Measurements from ENCODE around the gene ANGPTL8.
A peak's percentile ranks its signal among the peaks of the same experiment; 100 is the strongest.

Gene ANGPTL8

GRCh38 chr19:11239377-11240000, at the start of gene ANGPTL8:
Gene ANGPTL8 (plus strand): TSS chr19:11239619. CDS start chr19:11239638, 19 bp downstream.
- no peak for DNase-seq

GRCh38 chr19:11190501-11190900, 48.9 kb upstream of the ANGPTL8 start:
- no peak for DNase-seq

GRCh38 chr19:11191273-11191755, 48.1 kb upstream of the ANGPTL8 start:
- DNase-seq = no peak

- DNase-seq = no peak
These were observed 47.5 kb upstream of the ANGPTL8 start for GRCh38 chr19:11191934-11192333.

GRCh38 chr19:11192957-11193939, 46.2 kb upstream of the ANGPTL8 start:
- DNase-seq = no peak

- DNase-seq = no peak
These were observed 45.2 kb upstream of the ANGPTL8 start for GRCh38 chr19:11194173-11194572.

GRCh38 chr19:11194656-11195558, 44.5 kb upstream of the ANGPTL8 start:
- no peak for DNase-seq

- no peak for DNase-seq
These were observed 43.7 kb upstream of the ANGPTL8 start for GRCh38 chr19:11195681-11196080.

GRCh38 chr19:11196406-11197287, 42.8 kb upstream of the ANGPTL8 start:
- DNase-seq = no peak

- peak; percentile 77 for DNase-seq
These were observed 41.9 kb upstream of the ANGPTL8 start, which contains the start of gene KANK2 for GRCh38 chr19:11197291-11198174. Gene KANK2 (minus strand): TSS chr19:11197545. CDS start chr19:11194511, 3,034 bp downstream.

GRCh38 chr19:11198175-11198534, 41.3 kb upstream of the ANGPTL8 start:
- DNase-seq = no peak

- no peak for DNase-seq
These were observed 40.5 kb upstream of the ANGPTL8 start for GRCh38 chr19:11198769-11199424.

- DNase-seq = no peak
These were observed 39.9 kb upstream of the ANGPTL8 start for GRCh38 chr19:11199517-11199916.

GRCh38 chr19:11200015-11200574, 39.3 kb upstream of the ANGPTL8 start:
- DNase-seq = no peak

GRCh38 chr19:11200931-11201330, 38.5 kb upstream of the ANGPTL8 start:
- no peak for DNase-seq

- no peak for DNase-seq
These were observed 37.6 kb upstream of the ANGPTL8 start for GRCh38 chr19:11201791-11202190.

GRCh38 chr19:11202488-11203193, 36.8 kb upstream of the ANGPTL8 start:
- DNase-seq = no peak

GRCh38 chr19:11203194-11204075, 36.0 kb upstream of the ANGPTL8 start:
- peak; percentile 50 for DNase-seq
